Mesenteric fat pad (tissue), 1 donor: ENCODE results near the gene DOCK1. TPM values are rescaled to one million over a fixed set of nuclear protein-coding genes. Genes with fewer than 3 reads are reported as not detected.
A peak's percentile ranks its signal among the peaks of the same experiment; 100 is the strongest.
"Not testable (repeated sequence)": the region's sequence is repeated elsewhere in the genome, so short reads cannot be mapped to it uniquely, and the experiment has no call there.

ENCODE experiments used
- DNase-seq: peaks from one replicate; pipeline ENCODE4 v3.0.0-alpha.2; 2020; ENCODE audit warnings: low spot score
- long read RNA-seq: library from polyadenylated mRNA; unstranded; transcript quantifications from one replicate; pipeline ENCODE4 v2.0.0, GENCODE V29; 2020
- total RNA-seq: library from RNA; stranded (reverse); fragmentation: NEBNext Ultra II Directional; extraction: Animal tissue kit (Norgen Biotek cat#: 25700); gene quantifications from one replicate; pipeline ENCODE4 v1.2.1, GENCODE V29; 2021
- donor health status: DM: yes; HTN: yes; CAD: no.

Gene DOCK1
- 46.0 TPM for total RNA-seq
- long read RNA-seq, partial matches to known transcripts, result 13 of 48 reads
- long read RNA-seq, other reads (novel, unspliced or antisense), result 35 of 48 reads

- peak; percentile 91 for DNase-seq
Observed at GRCh38 chr10:126904818-126905701, at the start of gene DOCK1. DOCK1 (plus strand) TSS chr10:126905428; CDS start chr10:126905518, 90 bp downstream.

GRCh38 chr10:126857178-126857806 is 47.9 kb upstream of the DOCK1 start:
- DNase-seq, result peak; percentile 57

- DNase-seq, result no peak
Observed at GRCh38 chr10:126867567-126868365, 37.5 kb upstream of the DOCK1 start.

- no peak for DNase-seq
Observed at GRCh38 chr10:126868371-126868770, 36.9 kb upstream of the DOCK1 start.

GRCh38 chr10:126872135-126872534 is 33.1 kb upstream of the DOCK1 start:
- DNase-seq, result no peak

GRCh38 chr10:126872768-126873167 is 32.5 kb upstream of the DOCK1 start:
- no peak for DNase-seq

GRCh38 chr10:126876456-126876855 is 28.8 kb upstream of the DOCK1 start:
- DNase-seq, result peak; percentile 37

- no peak for DNase-seq
Observed at GRCh38 chr10:126877390-126877789, 27.8 kb upstream of the DOCK1 start.

GRCh38 chr10:126878594-126878993 is 26.6 kb upstream of the DOCK1 start:
- peak; percentile 60 for DNase-seq

- DNase-seq, result no peak
Observed at GRCh38 chr10:126880926-126881325, 24.3 kb upstream of the DOCK1 start.

GRCh38 chr10:126882055-126882454 is 23.2 kb upstream of the DOCK1 start:
- DNase-seq, result not testable (repeated sequence)

GRCh38 chr10:126888436-126888835 is 16.8 kb upstream of the DOCK1 start:
- not testable (repeated sequence) for DNase-seq

GRCh38 chr10:126889421-126889820 is 15.8 kb upstream of the DOCK1 start:
- DNase-seq, result no peak

GRCh38 chr10:126890797-126891196 is 14.4 kb upstream of the DOCK1 start:
- DNase-seq, result peak; percentile 5

- peak; percentile 79 for DNase-seq
Observed at GRCh38 chr10:126892226-126893175, 12.7 kb upstream of the DOCK1 start.

- DNase-seq, result peak; percentile 33
Observed at GRCh38 chr10:126893206-126893605, 12.0 kb upstream of the DOCK1 start.

- peak; percentile 76 for DNase-seq
Observed at GRCh38 chr10:126893841-126894240, 11.4 kb upstream of the DOCK1 start.

GRCh38 chr10:126895214-126895781 is 9.9 kb upstream of the DOCK1 start:
- DNase-seq, result peak; percentile 60

- no peak for DNase-seq
Observed at GRCh38 chr10:126898460-126898859, 6.8 kb upstream of the DOCK1 start.

- DNase-seq, result peak; percentile 16
Observed at GRCh38 chr10:126899529-126899928, 5.7 kb upstream of the DOCK1 start.
